HG02678 (cell line): ENCODE data around the gene BAMBI.

ENCODE experiments used
- ATAC-seq: cut with Tn5 transposase; IDR thresholded peaks from one replicate; pipeline ENCODE4 v1.9.1; 2021; ENCODE audit warnings: mild to moderate bottlenecking, moderate library complexity; ENCODE audit not compliant: unreplicated experiment

Gene BAMBI

GRCh38 chr10:28704464-28705161 is 27.3 kb downstream of the BAMBI start:
- ATAC-seq: no peak

DNA sequence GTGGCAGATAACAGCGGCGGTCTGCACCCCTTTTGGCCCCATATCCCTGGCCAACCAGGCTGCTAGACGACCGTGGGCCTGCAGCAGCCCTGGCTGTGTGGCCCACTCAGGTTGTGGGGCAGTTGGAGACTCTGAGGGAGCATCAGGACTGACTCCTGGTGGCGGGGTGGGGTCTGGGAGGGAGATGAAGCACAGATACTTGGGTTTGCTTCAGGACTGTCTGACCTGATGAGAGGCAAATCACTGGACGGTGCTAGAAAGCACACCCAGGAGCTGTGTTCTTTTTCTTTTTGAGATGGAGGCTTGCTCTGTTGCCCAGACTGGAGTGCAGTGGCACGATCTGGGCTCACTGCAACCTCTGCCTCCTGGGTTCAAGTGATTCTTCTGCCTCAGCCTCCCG is 28.2 kb downstream of the BAMBI start:
- ATAC-seq: no peak

- ATAC-seq: no peak
Observed at GRCh38 chr10:28709001-28709710, 31.8 kb downstream of the BAMBI start.

- ATAC-seq: no peak
Observed at GRCh38 chr10:28710202-28710886, 33.0 kb downstream of the BAMBI start.

- ATAC-seq: no peak
Observed at GRCh38 chr10:28711041-28711440, 33.7 kb downstream of the BAMBI start.

GRCh38 chr10:28711776-28712175 is 34.5 kb downstream of the BAMBI start:
- no peak for ATAC-seq

GRCh38 chr10:28713626-28714352 is 36.5 kb downstream of the BAMBI start:
- no peak for ATAC-seq

- ATAC-seq: no peak
Observed at GRCh38 chr10:28714401-28715053, 37.2 kb downstream of the BAMBI start.

GRCh38 chr10:28715246-28715645 is 37.9 kb downstream of the BAMBI start:
- ATAC-seq: no peak

- no peak for ATAC-seq
Observed at GRCh38 chr10:28715757-28716156, 38.4 kb downstream of the BAMBI start.

DNA sequence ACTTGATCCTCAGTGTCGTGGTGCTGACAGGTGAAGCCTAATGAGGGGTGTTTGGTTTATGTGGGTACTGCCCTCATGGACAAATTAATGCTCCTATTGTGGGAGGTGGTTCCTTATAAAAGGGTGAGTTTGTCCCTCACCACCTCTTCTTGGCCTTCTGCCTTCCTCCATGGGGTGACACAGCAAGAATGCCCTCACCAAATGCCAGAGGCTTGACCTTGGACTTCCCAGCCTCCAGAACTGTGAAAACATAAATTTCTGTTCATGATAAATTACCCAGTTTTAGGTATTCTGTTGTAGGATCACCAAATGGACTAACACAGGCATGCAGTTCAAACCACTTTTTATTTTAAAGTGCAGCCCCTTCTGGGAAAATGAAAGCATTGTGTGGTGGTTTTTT is 39.4 kb downstream of the BAMBI start:
- ATAC-seq: no peak

- no peak for ATAC-seq
Observed at GRCh38 chr10:28717656-28718201, 40.4 kb downstream of the BAMBI start.

GRCh38 chr10:28719789-28720436 is 42.6 kb downstream of the BAMBI start:
- ATAC-seq: no peak

- ATAC-seq: no peak
Observed at GRCh38 chr10:28721318-28721951, 44.1 kb downstream of the BAMBI start.

DNA sequence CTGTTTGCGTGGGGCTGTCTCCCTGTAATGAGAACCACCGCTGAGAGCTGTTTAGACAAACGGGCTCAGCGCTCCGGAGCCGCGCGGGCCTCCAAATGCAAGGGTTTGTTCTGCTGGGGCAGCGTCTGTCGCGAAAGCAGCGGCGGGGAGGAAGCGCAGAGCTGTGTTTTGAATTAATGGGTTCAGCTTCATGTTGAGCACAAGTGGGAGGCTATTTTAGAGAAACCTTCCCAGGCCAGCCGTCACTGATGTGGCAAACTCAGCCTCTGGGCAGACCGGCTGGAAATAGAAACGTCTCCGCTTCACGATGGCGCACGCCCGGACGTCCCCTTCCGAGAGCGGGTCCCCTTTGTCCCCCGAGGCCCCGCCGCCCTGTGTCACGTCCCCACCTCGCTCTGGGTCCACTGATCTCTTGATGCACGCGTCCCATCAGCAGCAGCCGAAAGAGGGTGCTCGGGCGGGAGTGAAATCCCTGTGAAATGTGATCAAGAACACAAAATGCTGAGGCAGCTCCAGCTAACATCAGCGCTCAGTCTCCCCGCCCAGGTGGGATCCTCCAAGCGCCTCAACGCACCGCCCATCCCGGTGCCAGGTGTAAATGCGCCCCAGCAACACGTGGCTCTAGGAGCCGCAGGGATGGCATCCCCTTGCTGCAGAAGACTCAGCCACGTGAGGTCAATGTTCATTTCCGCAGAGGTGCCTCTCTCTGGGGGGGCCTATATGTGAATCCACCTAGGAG is 44.9 kb downstream of the BAMBI start:
- ATAC-seq: no peak

DNA sequence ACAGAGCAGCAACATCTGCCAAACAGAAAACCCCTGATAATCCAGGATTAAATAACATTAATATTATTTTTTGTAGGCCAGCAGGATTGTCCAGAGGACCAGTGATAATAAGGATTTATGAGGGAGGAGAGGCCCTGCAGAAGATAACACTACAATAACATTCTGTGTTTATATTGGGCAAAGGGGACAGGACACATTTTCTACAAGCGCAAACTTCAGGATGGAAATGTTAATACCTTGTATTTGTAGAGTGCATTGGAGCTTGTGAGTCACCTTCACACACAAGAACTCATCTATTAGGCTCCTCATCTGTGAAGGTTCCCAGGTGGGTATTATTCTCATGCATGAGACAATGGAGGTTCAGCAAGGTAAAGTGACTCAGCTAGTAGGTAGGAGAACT is 51.0 kb downstream of the BAMBI start:
- ATAC-seq: no peak

GRCh38 chr10:28730031-28730778 is 52.9 kb downstream of the BAMBI start:
- no peak for ATAC-seq

GRCh38 chr10:28732091-28732490 is 54.8 kb downstream of the BAMBI start:
- no peak for ATAC-seq
